Measurements from ENCODE around the gene YRDC. TPM values are rescaled to one million over a fixed set of nuclear protein-coding genes. Genes with fewer than 3 reads are reported as not detected.

The YRDC gene
- total and polyA plus RNA-seq, 5 donors = 4.0 to 8.4 (median 5.7) TPM

GRCh38 chr1:37844536-37844935, 36.5 kb upstream of the YRDC start:
- Histone ChIP-seq H3K27me3 (ENCODE audit: control insufficient read depth, insufficient read depth) (no peaks in the 10 kb centered on the region), H3K4me3 (ENCODE audit: low read length) (no peak overlapping the region), H3K9me3 (ENCODE audit: control insufficient read depth, low read length) (no peaks in the 10 kb centered on the region), H3K27ac (ENCODE audit: low read length) (no peak overlapping the region), H3K4me1 (ENCODE audit: control insufficient read depth, insufficient read depth, low read length) (no peaks in the 10 kb centered on the region)
- intact Hi-C loops (cut with DNase I) = no loop called here
- DNase-seq (no peak), ATAC-seq (no peak)

- Histone ChIP-seq H3K27ac (ENCODE audit: low read length) (no peak overlapping the region), H3K27me3 (ENCODE audit: control insufficient read depth, insufficient read depth) (no peaks in the 10 kb centered on the region), H3K4me3 (ENCODE audit: low read length) (no peak overlapping the region), H3K9me3 (ENCODE audit: control insufficient read depth, low read length) (no peaks in the 10 kb centered on the region), H3K4me1 (ENCODE audit: control insufficient read depth, insufficient read depth, low read length) (no peaks in the 10 kb centered on the region)
- intact Hi-C loops (cut with DNase I) = no loop called here
- WGBS = 91% methylated on average over 3 of the region's 3 CpGs
- ATAC-seq = no peak
- no peak for DNase-seq
These were observed 33.6 kb upstream of the YRDC start for GRCh38 chr1:37841652-37842051.

DNA sequence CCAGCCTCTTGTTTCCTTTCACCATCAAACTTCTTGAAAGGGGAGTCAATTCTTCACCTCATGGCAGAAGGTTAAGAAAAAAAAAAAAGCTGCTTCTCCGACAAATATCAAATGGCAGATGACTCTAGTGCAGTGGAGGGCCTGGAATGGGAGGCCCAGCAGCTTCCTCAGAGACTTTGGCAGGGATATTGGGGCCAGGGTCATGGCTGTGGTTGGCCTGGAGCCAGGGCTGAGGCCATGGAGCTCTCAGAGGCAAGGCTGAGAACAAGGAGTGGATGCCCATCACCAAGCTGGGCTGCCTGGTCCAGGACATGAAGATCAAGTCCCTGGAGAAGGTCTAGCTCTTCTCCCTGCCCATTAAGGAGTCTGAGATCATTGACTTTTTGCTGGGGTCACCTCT, 32.7 kb upstream of the YRDC start:
- no peaks in the 10 kb centered on the region for H3K4me1 ChIP-seq (ENCODE audit: control insufficient read depth, insufficient read depth, low read length)
- H3K27me3 ChIP-seq (ENCODE audit: control insufficient read depth, insufficient read depth) = no peaks in the 10 kb centered on the region
- DNase-seq (no peak), ATAC-seq (no peak)
- H3K27ac ChIP-seq (ENCODE audit: low read length) = no peak overlapping the region
- H3K4me3 ChIP-seq (ENCODE audit: low read length) = no peak overlapping the region
- intact Hi-C loops (cut with DNase I) = no loop called here
- WGBS = 53% methylated on average over 1 of the region's 1 CpG
- H3K9me3 ChIP-seq (ENCODE audit: control insufficient read depth, low read length) = no peaks in the 10 kb centered on the region

- ATAC-seq = no peak
- WGBS = 95% methylated on average over 10 of the region's 10 CpGs
- no peak overlapping the region for H3K4me3 ChIP-seq (ENCODE audit: low read length)
These were observed 31.7 kb upstream of the YRDC start for GRCh38 chr1:37839676-37840075.

DNA sequence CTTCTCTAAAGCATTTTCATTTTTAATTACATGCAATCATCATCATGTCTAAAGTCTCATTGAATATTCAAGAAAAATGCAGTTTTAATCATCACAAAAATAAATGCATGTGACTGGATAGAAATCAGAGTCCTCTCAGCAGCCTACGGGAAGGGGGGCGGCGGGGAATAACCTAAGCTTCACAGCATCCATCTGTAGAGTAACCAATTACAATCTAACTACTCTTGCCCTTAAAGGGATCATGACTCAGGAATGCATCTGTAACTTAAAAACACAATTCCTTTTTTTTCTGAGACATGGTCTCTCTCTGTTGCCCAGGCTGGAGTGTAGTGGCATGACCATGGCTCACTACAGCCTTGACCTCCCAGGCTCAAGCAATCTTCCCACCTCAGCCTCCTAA, 28.8 kb upstream of the YRDC start:
- intact Hi-C loops (cut with DNase I) = no loop called here

More at GRCh38 chr1:37839676-37840075, 31.7 kb upstream of the YRDC start:
- Histone ChIP-seq H3K27me3 (ENCODE audit: control insufficient read depth, insufficient read depth) (no peaks in the 10 kb centered on the region), H3K9me3 (ENCODE audit: control insufficient read depth, low read length) (no peaks in the 10 kb centered on the region), H3K4me1 (ENCODE audit: control insufficient read depth, insufficient read depth, low read length) (no peaks in the 10 kb centered on the region), H3K27ac (ENCODE audit: low read length) (no peak overlapping the region)
- DNase-seq = no peak
- intact Hi-C loops (cut with DNase I) = no loop called here

GRCh38 chr1:37831809-37832208, 23.8 kb upstream of the YRDC start:
- H3K4me3 ChIP-seq (ENCODE audit: low read length) = no peak overlapping the region
- no peak overlapping the region for H3K27ac ChIP-seq (ENCODE audit: low read length)
- ATAC-seq = no peak
- no peaks in the 10 kb centered on the region for H3K9me3 ChIP-seq (ENCODE audit: control insufficient read depth, low read length)
- no peaks in the 10 kb centered on the region for H3K4me1 ChIP-seq (ENCODE audit: control insufficient read depth, insufficient read depth, low read length)
- WGBS = 96% methylated on average over 2 of the region's 2 CpGs
- no peaks in the 10 kb centered on the region for H3K27me3 ChIP-seq (ENCODE audit: control insufficient read depth, insufficient read depth)
- DNase-seq = no peak
- intact Hi-C loops (cut with DNase I) = no loop called here

More for the DNA sequence above, 28.8 kb upstream of the YRDC start:
- ATAC-seq (no peak), DNase-seq (no peak)
- Histone ChIP-seq H3K9me3 (ENCODE audit: control insufficient read depth, low read length) (no peaks in the 10 kb centered on the region), H3K27me3 (ENCODE audit: control insufficient read depth, insufficient read depth) (no peaks in the 10 kb centered on the region), H3K4me1 (ENCODE audit: control insufficient read depth, insufficient read depth, low read length) (no peaks in the 10 kb centered on the region), H3K27ac (ENCODE audit: low read length) (no peak overlapping the region), H3K4me3 (ENCODE audit: low read length) (no peak overlapping the region)
- WGBS = 80% methylated on average over 3 of the region's 3 CpGs

DNA sequence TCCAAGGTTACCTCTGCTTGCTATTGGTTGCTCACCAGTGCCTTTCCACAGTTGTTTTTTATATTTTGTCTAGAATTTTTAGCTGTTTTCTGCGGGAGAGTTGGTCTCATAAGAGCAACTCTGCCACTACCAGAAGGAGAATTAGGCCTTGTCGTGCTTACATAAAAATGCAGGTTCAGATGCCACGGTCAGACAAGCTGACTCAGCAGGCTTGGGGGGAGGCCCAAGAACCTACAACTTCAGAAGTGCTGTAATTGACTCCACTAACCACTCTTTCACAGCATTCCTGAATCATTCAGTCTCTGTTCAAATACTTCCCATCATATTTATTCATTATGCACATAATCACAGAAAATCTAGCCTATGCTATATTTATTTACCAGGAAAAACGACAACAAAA, 23.1 kb upstream of the YRDC start:
- DNase-seq (no peak), ATAC-seq (no peak)
- H3K4me3 ChIP-seq (ENCODE audit: low read length) = no peak overlapping the region
- 95% methylated on average over 4 of the region's 4 CpGs for WGBS
- H3K27me3 ChIP-seq (ENCODE audit: control insufficient read depth, insufficient read depth) = no peaks in the 10 kb centered on the region
- intact Hi-C loops (cut with DNase I) = no loop called here
- H3K4me1 ChIP-seq (ENCODE audit: control insufficient read depth, insufficient read depth, low read length) = no peaks in the 10 kb centered on the region
- no peak overlapping the region for H3K27ac ChIP-seq (ENCODE audit: low read length)
- H3K9me3 ChIP-seq (ENCODE audit: control insufficient read depth, low read length) = no peaks in the 10 kb centered on the region

GRCh38 chr1:37828410-37829074, 20.5 kb upstream of the YRDC start:
- intact Hi-C loops (cut with DNase I) = no loop called here
- DNase-seq (no peak), ATAC-seq (no peak)
- Histone ChIP-seq H3K4me3 (ENCODE audit: low read length) (no peak overlapping the region), H3K4me1 (ENCODE audit: control insufficient read depth, insufficient read depth, low read length) (no peaks in the 10 kb centered on the region), H3K9me3 (ENCODE audit: control insufficient read depth, low read length) (no peaks in the 10 kb centered on the region), H3K27me3 (ENCODE audit: control insufficient read depth, insufficient read depth) (no peaks in the 10 kb centered on the region), H3K27ac (ENCODE audit: low read length) (no peak overlapping the region)
- WGBS = 96% methylated on average over 12 of the region's 12 CpGs

- WGBS = 69% methylated on average over 2 of the region's 2 CpGs
- Histone ChIP-seq H3K27ac (ENCODE audit: low read length) (no peak overlapping the region), H3K27me3 (ENCODE audit: control insufficient read depth, insufficient read depth) (no peaks in the 10 kb centered on the region), H3K9me3 (ENCODE audit: control insufficient read depth, low read length) (no peaks in the 10 kb centered on the region), H3K4me3 (ENCODE audit: low read length) (no peak overlapping the region), H3K4me1 (ENCODE audit: control insufficient read depth, insufficient read depth, low read length) (no peaks in the 10 kb centered on the region)
- intact Hi-C loops (cut with DNase I) = no loop called here
- ATAC-seq = no peak
- no peak for DNase-seq
These were observed 17.5 kb upstream of the YRDC start for GRCh38 chr1:37825506-37825905.

DNA sequence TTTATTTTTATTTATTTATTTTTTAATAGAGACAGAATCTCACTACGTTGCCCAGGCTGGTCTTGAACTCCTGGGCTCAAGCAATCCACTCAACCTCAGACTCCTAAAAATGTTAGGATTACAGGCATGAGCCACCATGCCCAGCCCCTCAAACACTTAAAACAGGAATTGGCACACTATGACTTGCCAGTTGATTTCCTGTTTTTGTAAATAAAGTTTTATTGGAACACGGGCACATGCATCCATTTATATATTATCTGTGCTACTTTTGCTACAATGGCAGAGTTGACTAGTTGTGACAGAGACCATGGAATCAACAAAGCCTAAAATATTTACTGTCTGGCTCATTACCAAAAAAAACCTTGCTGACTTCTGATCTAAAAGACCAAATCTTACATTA, 16.0 kb upstream of the YRDC start:
- ATAC-seq (no peak), DNase-seq (no peak)
- no peaks in the 10 kb centered on the region for H3K4me1 ChIP-seq (ENCODE audit: control insufficient read depth, insufficient read depth, low read length)
- intact Hi-C loops (cut with DNase I) = no loop called here
- H3K27me3 ChIP-seq (ENCODE audit: control insufficient read depth, insufficient read depth) = no peaks in the 10 kb centered on the region
- H3K9me3 ChIP-seq (ENCODE audit: control insufficient read depth, low read length) = no peaks in the 10 kb centered on the region
- no peak overlapping the region for H3K4me3 ChIP-seq (ENCODE audit: low read length)
- WGBS = 97% methylated on average over 2 of the region's 2 CpGs
- H3K27ac ChIP-seq (ENCODE audit: low read length) = no peak overlapping the region

- no peak overlapping the region for H3K4me3 ChIP-seq (ENCODE audit: low read length)
- H3K9me3 ChIP-seq (ENCODE audit: control insufficient read depth, low read length) = no peaks in the 10 kb centered on the region
- DNase-seq = no peak
- H3K27me3 ChIP-seq (ENCODE audit: control insufficient read depth, insufficient read depth) = no peaks in the 10 kb centered on the region
- 95% methylated on average over 9 of the region's 9 CpGs for WGBS
- H3K4me1 ChIP-seq (ENCODE audit: control insufficient read depth, insufficient read depth, low read length) = no peaks in the 10 kb centered on the region
- intact Hi-C loops (cut with DNase I) = no loop called here
- no peak overlapping the region for H3K27ac ChIP-seq (ENCODE audit: low read length)
- no peak for ATAC-seq
These were observed 15.2 kb upstream of the YRDC start for GRCh38 chr1:37822906-37823815.
